A673 (cell line): Measurements from ENCODE around the gene GPR15LG. TPM values are rescaled to one million over a fixed set of nuclear protein-coding genes. Genes with fewer than 3 reads are reported as not detected.

ENCODE experiments used
- BruUV-seq: library from RNA; stranded (reverse); fragments of 400-500 nt; replicated peaks from 2 replicates; lab custom pipeline; 2021; lab: Mats Ljungman, UMichigan
- CTCF ChIA-PET: fragments of 300-600 bp; sonication (Branson Sonifier 250); formaldehyde crosslinking; loops from one replicate; lab custom pipeline; 2022; ENCODE audit warnings: antibody characterized with exemption; lab: Charles Lee
- POLR2A ChIA-PET: fragments of 300-600 bp; sonication (Branson Sonifier 250); formaldehyde crosslinking; loops from one replicate; lab custom pipeline; 2022; ENCODE audit warnings: antibody characterized with exemption; ENCODE audit not compliant: low non-redundant PET; lab: Charles Lee
- DNase-seq: peaks from one replicate; pipeline ENCODE4 v3.0.0-alpha.2; 2015; ENCODE audit warnings: low spot score
- H3K27ac ChIP-seq: fragments of 200-600 bp; sonication (generic); 2 replicates; pipeline ENCODE4 v1.5.1; 2016; ENCODE audit warnings: mixed run types, low read depth, mild to moderate bottlenecking, mixed read lengths, antibody characterized with exemption, low read length; ENCODE audit not compliant: poor library complexity, severe bottlenecking
- H3K27me3 ChIP-seq: fragments of 200-600 bp; sonication (generic); replicated peaks from 2 replicates; pipeline ENCODE4 v1.6.1; 2017; ENCODE audit warnings: mixed run types, low read depth, mild to moderate bottlenecking, mixed read lengths, antibody characterized with exemption, low read length; ENCODE audit not compliant: insufficient read depth, poor library complexity
- H3K36me3 ChIP-seq: fragments of 200-600 bp; sonication (generic); 2 replicates; pipeline ENCODE4 v1.6.1; 2016; ENCODE audit warnings: mixed run types, mild to moderate bottlenecking, mixed read lengths, antibody characterized with exemption, low read length; ENCODE audit not compliant: insufficient read depth, poor library complexity, severe bottlenecking
- H3K4me1 ChIP-seq: fragments of 200-600 bp; sonication (generic); 2 replicates; pipeline ENCODE4 v1.6.1; 2017; ENCODE audit warnings: mixed run types, mild to moderate bottlenecking, mixed read lengths, antibody characterized with exemption, low read length; ENCODE audit not compliant: insufficient read depth, poor library complexity, severe bottlenecking
- H3K4me3 ChIP-seq: fragments of 200-600 bp; sonication (generic); 2 replicates; pipeline ENCODE4 v1.5.1; 2016; ENCODE audit warnings: low read depth, mixed run types, mild to moderate bottlenecking, mixed read lengths, low read length; ENCODE audit not compliant: poor library complexity, severe bottlenecking
- H3K9me3 ChIP-seq: fragments of 200-600 bp; sonication (generic); 2 replicates; pipeline ENCODE4 v1.6.1; 2016; ENCODE audit warnings: mixed run types, low read depth, mild to moderate bottlenecking, mixed read lengths, antibody characterized with exemption, low read length; ENCODE audit not compliant: poor library complexity, severe bottlenecking
- EZH2 ChIP-seq: fragments of 200-600 bp; sonication (generic); IDR thresholded peaks from 2 replicates; pipeline ENCODE4 v1.6.1; 2017; ENCODE audit warnings: borderline replicate concordance, low read depth, mild to moderate bottlenecking, mixed read lengths, antibody characterized with exemption, low read length; ENCODE audit not compliant: poor library complexity, severe bottlenecking
- intact Hi-C: fragments of 100-400 bp; cut with micrococcal nuclease; formaldehyde crosslinking; loops from one replicate; pipeline ENCODE4 v1.10.0; 2022; ENCODE audit not compliant: unreplicated experiment
- total RNA-seq: library from RNA; stranded (reverse); gene quantifications from 2 replicates; pipeline ENCODE4 v1.2.3, GENCODE V29; 2021
- TF ChIP-seq, protein P1 (sequence below): fragments of 300-800, 200-600 bp; sonication (generic); conservative IDR thresholded peaks from 2 replicates; pipeline ENCODE4 v1.5.1; 2017; ENCODE audit warnings: low read depth, mild to moderate bottlenecking, antibody characterized with exemption, low read length, moderate library complexity, mixed read lengths

The GPR15LG gene
- total RNA-seq, 1 experiment from 2014 or later = not detected

DNA sequence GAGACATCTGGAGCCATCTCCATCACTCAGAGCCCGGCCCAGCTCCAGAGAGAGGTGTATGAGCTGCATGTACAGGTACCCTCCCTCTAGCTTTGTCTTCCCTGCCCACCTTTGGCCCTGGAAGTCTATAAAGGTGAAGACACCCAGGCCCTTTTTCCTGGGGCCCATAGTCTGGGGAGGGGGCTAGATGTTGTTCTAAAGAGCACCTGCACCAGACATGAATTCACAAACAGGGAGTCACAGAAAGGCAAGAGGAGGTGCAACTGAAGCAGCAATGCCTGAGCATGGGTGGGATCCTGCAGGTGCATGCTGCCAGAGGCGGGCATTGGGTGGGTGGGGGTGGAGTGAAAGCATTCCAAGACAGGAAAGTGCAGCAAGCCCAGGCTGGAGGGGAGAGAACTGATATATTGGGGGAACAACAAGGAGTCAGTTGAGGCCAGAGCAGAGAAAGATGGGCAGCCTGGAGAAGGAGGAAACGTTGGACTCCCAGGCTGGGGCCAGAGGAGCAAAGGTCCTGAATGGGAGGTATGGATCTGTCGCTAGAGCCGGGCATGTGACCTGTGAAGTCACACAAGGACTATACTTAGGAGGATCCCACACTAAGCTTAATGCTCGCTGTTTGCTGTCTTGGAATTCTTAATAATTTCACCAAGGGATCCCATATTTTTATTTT lies 32.4 kb downstream of the GPR15LG start:
- H3K27ac ChIP-seq = no peak overlapping the region
- no peaks in the 10 kb centered on the region for H3K9me3 ChIP-seq
- DNase-seq = no peak
- no peak overlapping the region for H3K4me3 ChIP-seq
- H3K27me3 ChIP-seq = peaks cover 16% of the 10 kb centered on the region
- ChIA-PET CTCF (no interaction called here), POLR2A (no interaction called here)
- no peak for TF ChIP-seq EZH2
- TF ChIP-seq, protein P1, sequence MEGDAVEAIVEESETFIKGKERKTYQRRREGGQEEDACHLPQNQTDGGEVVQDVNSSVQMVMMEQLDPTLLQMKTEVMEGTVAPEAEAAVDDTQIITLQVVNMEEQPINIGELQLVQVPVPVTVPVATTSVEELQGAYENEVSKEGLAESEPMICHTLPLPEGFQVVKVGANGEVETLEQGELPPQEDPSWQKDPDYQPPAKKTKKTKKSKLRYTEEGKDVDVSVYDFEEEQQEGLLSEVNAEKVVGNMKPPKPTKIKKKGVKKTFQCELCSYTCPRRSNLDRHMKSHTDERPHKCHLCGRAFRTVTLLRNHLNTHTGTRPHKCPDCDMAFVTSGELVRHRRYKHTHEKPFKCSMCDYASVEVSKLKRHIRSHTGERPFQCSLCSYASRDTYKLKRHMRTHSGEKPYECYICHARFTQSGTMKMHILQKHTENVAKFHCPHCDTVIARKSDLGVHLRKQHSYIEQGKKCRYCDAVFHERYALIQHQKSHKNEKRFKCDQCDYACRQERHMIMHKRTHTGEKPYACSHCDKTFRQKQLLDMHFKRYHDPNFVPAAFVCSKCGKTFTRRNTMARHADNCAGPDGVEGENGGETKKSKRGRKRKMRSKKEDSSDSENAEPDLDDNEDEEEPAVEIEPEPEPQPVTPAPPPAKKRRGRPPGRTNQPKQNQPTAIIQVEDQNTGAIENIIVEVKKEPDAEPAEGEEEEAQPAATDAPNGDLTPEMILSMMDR = no peak
- H3K4me1 ChIP-seq = no peaks in the 10 kb centered on the region
- no TSS peak for BruUV-seq
- intact Hi-C loops = loop anchor here (5.0 kb wide), 1 partner anchor 59 kb away; no protein-coding TSS in a partner anchor
- H3K36me3 ChIP-seq = no peaks in the 10 kb centered on the region

GRCh38 chr10:84208023-84208422 lies 34.4 kb downstream of the GPR15LG start:
- ChIA-PET POLR2A (no interaction called here), CTCF (no interaction called here)
- Histone ChIP-seq H3K27me3 (peaks cover 12% of the 10 kb centered on the region), H3K4me1 (no peaks in the 10 kb centered on the region), H3K36me3 (no peaks in the 10 kb centered on the region), H3K9me3 (no peaks in the 10 kb centered on the region), H3K4me3 (no peak overlapping the region), H3K27ac (no peak overlapping the region)
- no peak for DNase-seq
- intact Hi-C loops = loop anchor here (5.0 kb wide), 1 partner anchor 61 kb away; no protein-coding TSS in a partner anchor
- no TSS peak for BruUV-seq
- TF ChIP-seq, protein P1 = no peak
- no peak for TF ChIP-seq EZH2

DNA sequence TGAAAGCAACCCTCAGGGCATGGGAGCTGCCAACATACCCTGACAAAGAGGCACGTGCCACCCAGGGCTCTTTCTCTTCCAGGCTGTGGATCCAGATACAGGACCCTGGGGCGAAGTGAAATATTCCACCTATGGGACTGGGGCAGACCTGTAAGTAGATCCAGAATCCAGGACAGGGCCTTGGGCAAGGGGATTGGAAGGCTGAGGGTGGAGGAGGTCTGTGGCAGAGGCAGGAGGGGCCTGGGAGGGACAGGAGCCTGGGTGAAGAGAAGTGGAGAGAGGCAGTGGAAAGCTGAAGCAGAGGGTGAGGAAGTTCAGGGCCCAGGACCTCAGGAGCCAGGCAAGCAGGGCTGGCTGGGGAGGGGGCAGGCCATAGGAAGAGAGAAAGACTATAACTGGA lies 38.0 kb downstream of the GPR15LG start:
- intact Hi-C loops = no loop called here
- Histone ChIP-seq H3K27me3 (peaks cover 12% of the 10 kb centered on the region), H3K27ac (no peak overlapping the region), H3K4me1 (no peaks in the 10 kb centered on the region), H3K4me3 (no peak overlapping the region), H3K36me3 (no peaks in the 10 kb centered on the region), H3K9me3 (no peaks in the 10 kb centered on the region)
- POLR2A ChIA-PET = no interaction called here
- CTCF ChIA-PET = no interaction called here
- no peak for TF ChIP-seq EZH2
- TF ChIP-seq, protein P1 = no peak
- DNase-seq = no peak
- no TSS peak for BruUV-seq
